HEK293 (cell line): ENCODE measurements around the gene MLLT10.

ENCODE experiments used
- CTCF ChIA-PET: fragments of 350-600 bp; formaldehyde crosslinking; extraction: SDS; loops from one replicate; lab custom pipeline; 2021; ENCODE audit warnings: antibody characterized with exemption; lab: Yijun Ruan, JAX
- POLR2A ChIA-PET: fragments of 300-600 bp; formaldehyde crosslinking; extraction: SDS; loops from one replicate; lab custom pipeline; 2020; ENCODE audit warnings: antibody characterized with exemption, inconsistent platforms; lab: Yijun Ruan, JAX
- H3K27ac ChIP-seq: fragments of 200-500 bp; sonication (Bioruptor generic); 2 replicates; pipeline ENCODE4 v1.5.1; 2014; ENCODE audit warnings: low read depth, low read length, control low read depth, inconsistent platforms; ENCODE audit errors: extremely low read depth
- H3K36me3 ChIP-seq, 2 experiments: fragments of 200-500 bp in 1 of 2; sonication (Bioruptor generic) in 1 of 2; 1 replicate in 1 of 2; 2 replicates in 1 of 2; pipeline ENCODE4 v1.5.1; 2014 to 2017; ENCODE audit warnings: inconsistent platforms in 2 of 2, low read length in 2 of 2; ENCODE audit not compliant: control insufficient read depth in 2 of 2, insufficient read depth in 1 of 2
- H3K4me1 ChIP-seq: fragments of 200-500 bp; sonication (Bioruptor generic); 2 replicates; pipeline ENCODE4 v1.5.1; 2014; ENCODE audit warnings: mild to moderate bottlenecking, low read length, inconsistent platforms; ENCODE audit not compliant: control insufficient read depth, insufficient read depth
- H3K4me3 ChIP-seq: 2 replicates; pipeline ENCODE4 v1.5.1; 2011; ENCODE audit warnings: low read depth, mild to moderate bottlenecking, control low read depth, low read length, moderate library complexity
- H3K9me3 ChIP-seq: fragments of 200-500 bp; sonication (Bioruptor generic); 2 replicates; pipeline ENCODE4 v1.5.1; 2014; ENCODE audit warnings: low read depth, low read length, inconsistent platforms; ENCODE audit not compliant: control insufficient read depth, insufficient read depth
- BCL6B ChIP-seq: fragments of 450-650 bp; formaldehyde crosslinking; IDR thresholded peaks from 2 replicates; pipeline ENCODE4 v1.5.1; 2017; ENCODE audit warnings: missing biosample characterization, missing genetic modification characterization
- KLF7 ChIP-seq: fragments of 450-650 bp; formaldehyde crosslinking; IDR thresholded peaks from 2 replicates; pipeline ENCODE4 v1.5.1; 2016; ENCODE audit warnings: missing biosample characterization, missing genetic modification characterization, borderline replicate concordance
- PBX3 ChIP-seq: sonication (generic); formaldehyde crosslinking; IDR thresholded peaks from 2 replicates; pipeline ENCODE4 v1.8.1; 2022; ENCODE audit warnings: mild to moderate bottlenecking, moderate library complexity, missing genetic modification reagents
- PRDM1 ChIP-seq: fragments of 450-650 bp; formaldehyde crosslinking; IDR thresholded peaks from 2 replicates; pipeline ENCODE4; 2016; ENCODE audit warnings: missing biosample characterization, missing genetic modification characterization
- SP7 ChIP-seq: fragments of 450-650 bp; formaldehyde crosslinking; IDR thresholded peaks from 2 replicates; pipeline ENCODE4 v1.5.1; 2016; ENCODE audit warnings: missing biosample characterization, missing genetic modification characterization
- ZBTB17 ChIP-seq: fragments of 450-650 bp; formaldehyde crosslinking; IDR thresholded peaks from 2 replicates; pipeline ENCODE4 v1.5.1; 2016; ENCODE audit warnings: missing biosample characterization, missing genetic modification characterization
- ZBTB7A ChIP-seq: fragments of 450-650 bp; formaldehyde crosslinking; IDR thresholded peaks from 2 replicates; pipeline ENCODE4 v1.5.1; 2016; ENCODE audit warnings: low read depth, missing biosample characterization, missing genetic modification characterization
- ZBTB8A ChIP-seq: fragments of 450-650 bp; formaldehyde crosslinking; IDR thresholded peaks from 2 replicates; pipeline ENCODE4 v1.5.1; 2016; ENCODE audit warnings: missing biosample characterization, missing genetic modification characterization
- ZNF121 ChIP-seq: fragments of 450-650 bp; formaldehyde crosslinking; IDR thresholded peaks from 2 replicates; pipeline ENCODE4 v1.5.1; 2016; ENCODE audit warnings: missing biosample characterization, missing genetic modification characterization
- ZNF155 ChIP-seq: fragments of 450-650 bp; formaldehyde crosslinking; IDR thresholded peaks from 2 replicates; pipeline ENCODE4 v1.5.1; 2016; ENCODE audit warnings: missing biosample characterization, missing genetic modification characterization
- ZNF16 ChIP-seq: fragments of 450-650 bp; formaldehyde crosslinking; IDR thresholded peaks from 2 replicates; pipeline ENCODE4 v1.5.1; 2016; ENCODE audit warnings: low read depth, missing biosample characterization, missing genetic modification characterization
- ZNF311 ChIP-seq: fragments of 450-650 bp; formaldehyde crosslinking; IDR thresholded peaks from 2 replicates; pipeline ENCODE4 v1.5.1; 2017; ENCODE audit warnings: missing biosample characterization, missing genetic modification characterization, borderline replicate concordance
- ZNF341 ChIP-seq: fragments of 450-650 bp; formaldehyde crosslinking; IDR thresholded peaks from 2 replicates; pipeline ENCODE4; 2016; ENCODE audit warnings: low read depth, missing biosample characterization, missing genetic modification characterization
- ZNF518A ChIP-seq: fragments of 450-650 bp; formaldehyde crosslinking; conservative IDR thresholded peaks from 2 replicates; pipeline ENCODE4 v1.5.1; 2016; ENCODE audit warnings: low read depth, missing biosample characterization, missing genetic modification characterization
- ZNF555 ChIP-seq: fragments of 450-650 bp; formaldehyde crosslinking; conservative IDR thresholded peaks from 2 replicates; pipeline ENCODE4 v1.5.1; 2017; ENCODE audit warnings: missing biosample characterization, mild to moderate bottlenecking, missing genetic modification characterization, inconsistent platforms
- ZNF600 ChIP-seq: fragments of 450-650 bp; formaldehyde crosslinking; IDR thresholded peaks from 2 replicates; pipeline ENCODE4 v1.5.1; 2016; ENCODE audit warnings: missing biosample characterization, missing genetic modification characterization
- ZNF792 ChIP-seq: fragments of 450-650 bp; formaldehyde crosslinking; IDR thresholded peaks from 2 replicates; pipeline ENCODE4 v1.5.1; 2016; ENCODE audit warnings: missing biosample characterization, missing genetic modification characterization
- TF ChIP-seq, protein P1 (sequence below): fragments of 450-650 bp; formaldehyde crosslinking; IDR thresholded peaks from 2 replicates; pipeline ENCODE4; 2016; ENCODE audit warnings: missing biosample characterization, missing genetic modification characterization
- TF ChIP-seq, protein P2 (sequence below): fragments of 450-650 bp; formaldehyde crosslinking; IDR thresholded peaks from 2 replicates; pipeline ENCODE4 v1.5.1; 2016; ENCODE audit warnings: missing biosample characterization, missing genetic modification characterization
- TF ChIP-seq, protein P3 (sequence below): fragments of 450-650 bp; formaldehyde crosslinking; optimal IDR thresholded peaks from 2 replicates; pipeline ENCODE3; 2016; ENCODE audit warnings: missing biosample characterization, mild to moderate bottlenecking, missing genetic modification characterization

MLLT10 gene

DNA sequence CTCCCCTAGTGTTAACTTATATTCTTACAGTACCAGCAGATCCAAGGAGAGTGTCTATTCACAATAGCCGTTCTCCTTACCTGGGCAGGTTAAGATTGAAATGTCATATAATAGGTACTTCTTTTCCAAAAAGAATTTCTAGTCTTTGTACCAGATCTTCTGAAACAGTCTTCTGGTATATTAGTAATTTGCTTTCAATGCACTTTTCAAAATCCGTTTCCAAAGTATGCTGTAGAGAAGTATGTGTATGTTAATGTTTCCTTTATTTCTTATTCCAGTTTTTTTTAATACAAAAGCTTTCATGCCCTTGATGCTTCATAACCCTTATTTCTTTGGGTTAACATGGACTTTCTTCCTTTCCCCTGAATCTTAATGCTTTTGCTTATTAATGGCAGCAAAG is 188.2 kb downstream of the MLLT10 start:
- POLR2A ChIA-PET = no interaction called here
- peaks cover 24% of the 10 kb centered on the region for H3K4me1 ChIP-seq
- CTCF ChIA-PET = interaction anchor here (0.7 kb wide), 1 partner anchor 119 kb away, joined by 3 read pairs; no protein-coding TSS in a partner anchor

More for the DNA sequence above, 188.2 kb downstream of the MLLT10 start:
- peaks cover 0 to 6% of the 10 kb centered on the region in 2 experiments; a peak in 1 of 3 replicates for H3K36me3 ChIP-seq
- TF ChIP-seq PBX3 (CRISPR knock-in tag) (no peak), ZNF16 (no peak), ZNF518A (tag by site-specific recombination) (no peak), SP7 (tag by site-specific recombination) (no peak), ZBTB17 (tag by site-specific recombination) (no peak), KLF7 (tag by site-specific recombination) (no peak), ZNF792 (no peak), ZNF600 (no peak), PRDM1 (no peak), ZNF155 (tag by site-specific recombination) (no peak), ZNF555 (tag by site-specific recombination) (no peak), ZNF121 (tag by site-specific recombination) (no peak), ZNF311 (tag by site-specific recombination) (no peak), ZBTB7A (tag by site-specific recombination) (no peak), ZBTB8A (no peak), BCL6B (tag by site-specific recombination) (no peak), ZNF341 (tag by site-specific recombination) (no peak)
- TF ChIP-seq, protein P1, sequence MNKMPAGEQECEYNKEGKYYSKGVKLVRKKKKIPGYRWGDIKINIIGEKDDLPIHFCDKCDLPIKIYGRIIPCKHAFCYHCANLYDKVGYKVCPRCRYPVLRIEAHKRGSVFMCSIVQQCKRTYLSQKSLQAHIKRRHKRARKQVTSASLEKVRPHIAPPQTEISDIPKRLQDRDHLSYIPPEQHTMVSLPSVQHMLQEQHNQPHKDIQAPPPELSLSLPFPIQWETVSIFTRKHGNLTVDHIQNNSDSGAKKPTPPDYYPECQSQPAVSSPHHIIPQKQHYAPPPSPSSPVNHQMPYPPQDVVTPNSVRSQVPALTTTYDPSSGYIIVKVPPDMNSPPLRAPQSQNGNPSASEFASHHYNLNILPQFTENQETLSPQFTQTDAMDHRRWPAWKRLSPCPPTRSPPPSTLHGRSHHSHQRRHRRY (tag by site-specific recombination) = no peak
- TF ChIP-seq, protein P2, sequence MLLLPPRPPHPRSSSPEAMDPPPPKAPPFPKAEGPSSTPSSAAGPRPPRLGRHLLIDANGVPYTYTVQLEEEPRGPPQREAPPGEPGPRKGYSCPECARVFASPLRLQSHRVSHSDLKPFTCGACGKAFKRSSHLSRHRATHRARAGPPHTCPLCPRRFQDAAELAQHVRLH (tag by site-specific recombination) = no peak
- TF ChIP-seq, protein P3, sequence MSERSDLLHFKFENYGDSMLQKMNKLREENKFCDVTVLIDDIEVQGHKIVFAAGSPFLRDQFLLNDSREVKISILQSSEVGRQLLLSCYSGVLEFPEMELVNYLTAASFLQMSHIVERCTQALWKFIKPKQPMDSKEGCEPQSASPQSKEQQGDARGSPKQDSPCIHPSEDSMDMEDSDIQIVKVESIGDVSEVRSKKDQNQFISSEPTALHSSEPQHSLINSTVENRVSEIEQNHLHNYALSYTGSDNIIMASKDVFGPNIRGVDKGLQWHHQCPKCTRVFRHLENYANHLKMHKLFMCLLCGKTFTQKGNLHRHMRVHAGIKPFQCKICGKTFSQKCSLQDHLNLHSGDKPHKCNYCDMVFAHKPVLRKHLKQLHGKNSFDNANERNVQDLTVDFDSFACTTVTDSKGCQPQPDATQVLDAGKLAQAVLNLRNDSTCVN = no peak
- no peaks in the 10 kb centered on the region for H3K9me3 ChIP-seq
- no peak overlapping the region for H3K4me3 ChIP-seq
- no peak overlapping the region for H3K27ac ChIP-seq
